ELF-1 (cell line): ENCODE measurements around the gene TACR2.

ENCODE experiments used
- DNase-seq: peaks from one replicate; pipeline ENCODE4 v3.0.0-alpha.2; 2016; ENCODE audit warnings: low read depth, low spot score

Gene TACR2

DNA sequence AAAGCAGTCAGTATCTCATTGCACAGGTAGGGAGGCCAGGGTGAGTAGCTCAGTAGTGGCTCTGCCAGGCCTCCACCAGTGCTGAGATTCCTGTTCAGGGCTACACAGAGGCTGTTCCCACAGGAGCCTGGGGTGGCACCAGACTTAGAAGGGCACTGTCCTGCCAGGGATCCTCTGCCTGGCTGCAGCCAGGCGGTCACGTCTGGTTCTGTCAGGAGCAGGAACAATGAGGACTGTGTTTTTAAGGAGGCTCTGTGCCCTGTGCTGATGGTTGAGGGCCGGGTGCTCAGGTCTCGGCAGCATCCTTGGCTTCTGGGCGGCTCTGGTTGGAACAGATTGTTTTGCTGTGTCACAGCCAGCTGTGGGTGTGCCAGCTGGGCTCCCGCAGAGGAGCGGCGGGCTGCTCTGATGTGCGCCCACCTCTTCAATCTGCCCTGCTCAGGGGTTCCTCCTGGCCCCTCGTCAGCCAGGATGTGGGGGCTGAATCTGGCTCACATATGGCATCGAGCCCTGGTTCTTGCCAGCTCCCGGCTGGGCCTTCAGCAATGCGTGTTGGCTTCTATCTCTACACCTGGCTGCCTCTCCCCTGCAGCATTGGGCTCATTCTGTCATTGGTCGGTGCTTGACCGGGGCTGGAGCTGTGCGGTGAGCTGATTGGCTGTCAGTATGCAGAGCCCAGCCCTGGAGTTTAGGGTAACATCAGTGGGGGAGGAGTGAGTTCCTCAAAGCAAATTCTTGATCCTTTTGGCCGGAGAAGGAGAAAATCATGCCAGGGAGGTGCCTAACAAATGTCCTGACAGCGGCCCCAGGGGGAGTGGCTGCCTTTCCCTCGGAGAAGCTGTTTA is 41.2 kb downstream of the TACR2 start:
- DNase-seq = peak; percentile 81

DNA sequence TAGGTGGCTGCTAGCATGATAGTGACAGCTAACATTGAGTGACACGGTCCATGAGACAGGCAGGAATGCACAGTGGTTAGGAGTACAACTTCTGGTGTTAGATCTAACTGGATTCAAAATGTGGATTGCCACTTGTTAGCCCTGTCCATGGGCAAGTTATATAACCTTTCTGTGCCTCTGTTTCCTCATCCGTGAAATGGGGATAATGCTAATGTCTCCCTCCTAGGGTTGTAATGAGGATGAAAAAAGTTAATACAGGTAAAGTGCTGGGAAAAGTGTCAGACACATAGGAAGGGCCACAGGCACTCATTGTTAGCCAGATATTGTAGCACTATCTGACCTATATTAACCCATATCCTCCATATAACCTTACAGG is 41.8 kb downstream of the TACR2 start:
- DNase-seq = no peak

DNA sequence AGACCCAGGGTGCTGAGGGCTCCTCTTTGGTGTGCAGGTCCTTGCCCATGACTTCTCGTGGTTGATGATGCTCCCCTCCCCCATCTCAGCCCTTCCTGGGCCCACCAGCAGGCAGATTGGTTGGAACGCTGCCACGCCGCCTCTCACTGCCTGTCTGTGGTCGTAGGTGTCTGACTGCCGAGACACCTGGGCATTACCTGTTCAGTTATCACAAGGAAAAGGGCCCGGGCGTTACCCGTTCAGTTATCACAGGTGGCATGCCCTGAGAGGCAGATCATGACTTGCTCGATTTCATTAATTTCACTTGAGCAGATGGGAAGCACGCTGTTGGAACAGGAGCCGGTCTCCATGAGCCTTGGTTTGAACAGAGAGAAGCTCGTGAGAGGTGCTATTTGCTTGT is 42.5 kb downstream of the TACR2 start:
- no peak for DNase-seq

DNA sequence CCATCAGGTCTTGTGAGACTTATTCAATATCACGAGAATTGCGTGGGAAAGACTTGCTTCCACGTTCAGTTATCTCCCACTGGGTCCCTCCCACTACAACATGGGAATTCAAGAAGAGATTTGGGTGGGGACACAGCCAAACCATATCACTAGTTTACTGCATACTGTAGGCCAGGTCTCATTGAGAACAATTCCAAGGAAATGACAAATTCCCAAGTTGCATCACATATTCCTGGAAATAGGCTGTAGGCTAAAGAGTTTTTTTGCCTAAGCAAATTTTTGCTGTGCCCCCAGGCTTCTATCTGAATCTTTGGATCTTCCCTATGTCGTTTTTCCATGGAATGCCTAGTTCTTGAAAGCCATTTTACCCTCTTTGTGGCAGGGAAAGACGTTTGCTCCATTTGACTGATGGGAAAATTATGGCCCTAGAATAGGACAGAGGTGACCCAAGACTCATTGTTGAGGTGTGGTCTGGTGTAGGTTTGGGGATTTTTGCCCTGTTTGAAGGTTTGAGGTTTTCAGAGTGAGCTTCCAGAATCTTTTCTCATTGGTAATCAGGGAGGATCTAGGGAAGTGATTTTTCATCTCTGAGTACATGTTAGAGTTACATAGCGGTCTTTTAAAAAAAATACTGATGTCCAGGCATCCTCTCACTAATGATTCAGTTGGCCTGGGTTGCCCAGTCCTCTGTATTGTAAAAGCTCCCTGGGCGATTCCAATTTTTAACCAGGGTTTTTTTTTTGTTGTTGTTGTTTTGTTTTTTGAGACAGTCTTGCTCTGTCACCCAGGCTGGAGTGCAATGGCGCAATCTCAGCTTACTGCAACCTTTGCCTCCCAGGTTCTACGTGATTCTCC is 44.4 kb downstream of the TACR2 start:
- DNase-seq = no peak

DNA sequence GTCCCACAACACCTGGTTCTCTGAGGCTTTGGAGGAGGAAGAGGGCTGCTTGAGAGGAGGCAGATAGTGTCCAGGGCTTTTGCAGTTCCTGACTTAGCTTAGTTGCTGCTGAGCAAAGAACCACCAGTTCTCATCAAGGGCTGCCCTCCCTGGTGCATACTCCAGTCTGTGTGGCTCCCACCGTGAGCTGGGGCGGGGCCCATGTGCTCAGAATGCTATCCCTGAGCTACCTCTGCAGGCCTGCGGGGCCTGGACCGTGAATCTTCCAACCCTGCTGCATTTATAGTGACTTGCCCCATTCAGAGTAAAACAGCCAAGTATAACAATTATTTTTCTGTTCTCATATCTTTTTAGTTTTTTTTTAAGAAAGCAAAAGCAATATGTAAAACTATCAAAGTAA is 49.2 kb downstream of the TACR2 start:
- no peak for DNase-seq

DNA sequence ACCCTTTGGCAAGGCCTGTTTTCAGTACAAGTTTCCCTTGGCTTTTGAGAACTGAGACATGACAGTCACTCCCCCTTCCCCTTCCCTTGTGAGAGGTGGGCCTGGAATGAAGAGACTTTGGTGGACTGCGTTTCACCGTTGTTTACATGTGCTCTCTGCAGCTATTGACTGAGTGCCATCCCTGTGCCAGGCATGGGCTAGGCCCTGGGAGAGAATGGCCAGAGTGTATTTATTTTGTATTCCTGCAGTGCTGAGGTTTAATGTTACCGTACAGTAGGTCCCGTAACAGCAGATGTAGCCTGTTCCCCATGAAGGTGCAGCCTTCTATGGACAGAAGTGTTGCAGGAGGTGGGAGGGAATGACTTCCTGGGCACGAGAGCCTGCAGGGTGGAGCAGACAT is 50.0 kb downstream of the TACR2 start:
- no peak for DNase-seq

DNA sequence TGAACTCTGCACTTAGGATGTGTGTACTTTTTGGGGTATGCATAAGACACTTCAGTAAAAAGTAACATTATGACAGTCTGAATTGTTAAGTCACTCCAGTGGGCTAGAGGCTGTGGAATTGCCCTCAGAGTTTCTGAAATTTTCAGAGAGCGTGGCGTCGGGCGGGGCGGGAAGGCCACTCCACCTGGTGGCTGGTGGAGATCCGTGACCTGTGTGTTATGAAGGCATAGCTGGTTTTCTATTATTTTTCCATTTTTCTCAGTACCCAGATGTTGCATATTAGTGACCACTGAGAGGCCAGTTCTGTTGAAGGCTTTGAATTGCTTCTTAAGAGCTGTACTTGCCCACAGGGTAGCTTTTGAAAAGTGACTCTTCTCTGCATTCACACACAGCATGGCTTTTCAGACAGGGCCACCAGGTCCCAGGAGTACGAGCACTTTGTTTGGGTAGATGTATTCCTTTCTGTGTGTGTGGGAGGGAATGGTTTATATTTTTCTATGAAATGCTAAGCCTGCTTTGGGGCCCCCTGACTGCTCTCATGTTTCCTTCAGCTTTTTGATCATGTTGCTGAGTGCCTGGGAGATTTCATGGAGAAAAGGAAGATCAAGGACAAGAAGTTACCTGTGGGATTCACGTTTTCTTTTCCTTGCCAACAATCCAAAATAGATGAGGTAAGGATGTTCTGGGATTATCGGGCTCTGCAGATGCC is 52.3 kb downstream of the TACR2 start:
- no peak for DNase-seq

DNA sequence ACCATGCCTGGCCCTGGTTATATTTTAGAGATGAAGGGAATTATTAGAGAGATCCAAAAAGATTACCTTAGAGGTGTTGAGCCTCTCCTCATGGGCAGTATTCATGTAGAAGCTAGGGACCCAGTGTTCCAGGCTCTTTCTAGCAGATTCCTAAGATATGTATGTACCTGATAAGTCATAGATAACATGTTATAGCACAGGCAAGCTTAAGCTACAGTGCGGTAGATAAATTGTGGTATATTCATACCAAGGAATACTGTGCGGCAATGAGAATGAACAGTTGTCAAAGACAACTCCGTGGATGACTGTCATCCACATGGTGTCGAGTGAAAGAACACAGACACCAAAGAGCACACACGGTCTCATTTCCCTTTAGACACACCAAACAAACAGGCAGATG is 53.1 kb downstream of the TACR2 start:
- DNase-seq = no peak

DNA sequence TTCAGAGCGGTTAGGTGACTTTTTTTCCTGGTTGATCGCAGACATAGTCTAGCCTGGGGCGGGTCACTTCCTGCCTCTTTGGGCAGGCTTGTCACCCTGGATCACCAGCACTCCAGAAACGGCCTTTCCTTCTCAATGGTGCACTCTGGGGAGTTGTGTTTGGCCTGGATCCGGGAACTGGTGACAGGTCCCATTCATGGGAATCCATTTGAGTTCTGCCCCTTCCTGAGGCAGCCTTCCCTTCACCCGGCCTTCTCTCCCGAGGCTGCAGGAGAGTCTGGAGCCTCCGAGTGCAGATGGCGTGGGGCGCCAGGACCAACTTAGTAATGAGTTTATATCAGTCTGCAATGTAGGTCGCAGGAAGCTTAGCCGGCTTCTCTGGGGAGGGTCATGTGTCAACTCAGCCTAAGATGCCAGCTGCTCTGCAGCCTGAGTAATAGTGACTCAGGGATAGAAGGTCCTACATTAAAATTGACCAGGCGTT is 54.2 kb downstream of the TACR2 start:
- no peak for DNase-seq

DNA sequence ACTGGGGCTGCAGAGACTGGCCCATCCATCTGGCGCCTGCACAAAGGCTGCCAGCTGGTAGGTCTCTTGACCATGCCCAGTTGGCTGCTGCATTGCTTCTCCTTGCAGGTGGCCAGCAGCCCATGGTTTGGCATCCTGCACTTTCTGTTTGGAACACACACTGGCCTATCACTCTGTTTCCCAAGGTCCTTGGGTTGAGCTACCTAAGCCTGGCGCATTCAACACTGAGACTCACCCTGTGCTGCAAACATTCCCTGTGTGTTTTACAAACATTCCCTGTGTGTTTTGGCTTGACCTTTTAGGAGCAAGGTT is 55.5 kb downstream of the TACR2 start:
- no peak for DNase-seq

DNA sequence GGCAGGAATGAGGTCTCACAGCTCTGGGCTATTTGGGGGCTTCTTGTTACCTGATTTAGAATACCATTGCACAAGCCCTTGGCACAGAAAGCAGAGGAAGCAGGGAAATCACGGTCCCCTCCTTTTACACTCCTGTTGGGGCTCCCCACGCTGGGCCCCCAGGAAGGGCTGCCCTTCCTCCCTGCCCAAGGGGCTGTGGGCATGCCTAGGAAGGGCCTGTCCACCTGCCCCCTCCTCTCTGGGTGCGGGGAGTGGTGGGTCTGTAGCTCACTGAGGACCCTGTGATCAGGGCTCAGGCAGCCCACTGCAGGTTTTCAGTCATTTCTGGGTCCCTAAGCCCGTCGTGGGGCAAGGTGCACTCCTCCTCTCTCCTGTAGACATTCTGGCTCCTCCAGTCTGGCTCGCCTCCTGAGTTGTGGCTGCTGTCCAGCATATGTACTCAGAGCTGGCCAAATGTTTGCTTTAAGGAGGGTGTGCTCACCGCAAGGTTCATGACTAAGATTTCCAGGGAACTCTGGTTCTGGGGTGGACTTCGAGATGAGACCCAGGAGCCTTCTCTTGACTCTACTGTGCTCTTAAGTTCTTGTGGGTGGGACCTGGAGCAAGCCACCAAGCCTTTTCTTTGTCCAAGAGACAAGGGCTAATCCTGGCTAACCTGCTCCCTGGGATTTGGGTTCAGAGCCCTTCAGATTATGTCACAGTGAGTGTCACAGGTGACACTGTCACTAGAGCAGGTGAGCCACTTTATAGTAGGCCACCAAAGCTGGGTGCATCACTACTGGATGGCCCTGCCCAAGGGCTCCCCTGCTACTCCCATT is 56.0 kb downstream of the TACR2 start:
- DNase-seq = no peak

DNA sequence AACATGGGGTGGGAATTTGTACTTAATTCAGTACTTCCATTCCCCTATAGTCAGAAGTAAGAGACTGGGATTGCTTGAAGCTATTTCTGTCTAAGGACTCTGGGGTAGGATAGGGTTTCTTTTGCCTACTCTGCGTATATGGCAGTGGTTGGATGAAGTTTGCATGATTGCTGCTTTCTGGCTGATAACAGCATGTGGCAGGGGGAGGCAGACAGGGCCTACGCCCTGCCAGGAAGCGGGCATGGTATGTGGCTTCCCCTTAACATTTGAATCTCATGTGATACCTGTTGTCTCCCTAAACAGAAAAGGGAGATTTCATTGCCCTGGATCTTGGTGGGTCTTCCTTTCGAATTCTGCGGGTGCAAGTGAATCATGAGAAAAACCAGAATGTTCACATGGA is 57.1 kb downstream of the TACR2 start:
- no peak for DNase-seq

DNA sequence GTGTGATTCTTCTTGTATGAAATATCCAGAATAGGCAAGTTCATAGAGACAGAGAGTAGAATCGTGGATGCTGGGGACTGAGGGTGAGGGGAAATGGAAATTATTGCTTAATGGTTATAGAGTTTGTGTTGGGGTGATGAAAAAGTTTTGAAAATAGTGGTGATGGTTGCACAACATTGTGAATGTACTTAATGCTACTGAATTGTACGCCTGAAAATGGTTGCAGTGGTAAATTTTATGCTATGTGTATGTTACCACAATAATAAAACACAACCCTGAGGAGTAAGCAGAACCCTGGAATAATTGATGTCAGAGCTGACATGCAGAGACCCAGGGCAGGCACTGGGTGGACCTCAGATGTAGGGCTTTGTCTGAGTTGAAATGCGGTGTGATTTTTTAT is 57.6 kb downstream of the TACR2 start:
- DNase-seq = no peak

DNA sequence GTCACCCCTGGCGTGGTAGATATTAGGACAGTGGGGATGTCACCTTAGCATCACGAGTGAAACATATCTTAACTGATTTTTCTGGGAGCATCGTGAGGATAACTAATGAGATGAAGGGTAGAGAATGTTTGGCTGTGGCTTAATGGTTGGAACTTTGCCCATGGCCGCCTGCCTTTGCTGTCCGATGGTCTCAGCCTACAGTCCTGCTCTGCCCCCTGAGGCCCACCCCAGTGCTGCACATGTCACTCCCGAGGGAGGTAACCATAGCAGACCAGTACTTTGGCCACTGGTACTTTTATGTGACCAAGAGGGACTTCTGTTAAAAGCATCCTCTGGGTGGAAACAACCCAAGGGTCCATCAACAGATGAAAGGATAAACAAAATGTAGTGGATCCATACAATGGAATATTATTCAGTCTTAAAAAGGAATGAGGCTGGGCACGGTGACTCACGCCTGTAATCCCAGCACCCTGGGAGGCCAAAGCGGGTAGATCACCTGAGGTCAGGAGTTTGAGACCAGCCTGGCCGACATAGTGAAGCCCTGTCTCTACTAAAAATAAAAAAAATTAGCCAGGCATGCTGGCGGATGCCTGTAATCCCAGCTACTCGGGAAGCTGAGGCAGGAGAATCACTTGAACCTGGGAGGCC is 58.4 kb downstream of the TACR2 start:
- no peak for DNase-seq

DNA sequence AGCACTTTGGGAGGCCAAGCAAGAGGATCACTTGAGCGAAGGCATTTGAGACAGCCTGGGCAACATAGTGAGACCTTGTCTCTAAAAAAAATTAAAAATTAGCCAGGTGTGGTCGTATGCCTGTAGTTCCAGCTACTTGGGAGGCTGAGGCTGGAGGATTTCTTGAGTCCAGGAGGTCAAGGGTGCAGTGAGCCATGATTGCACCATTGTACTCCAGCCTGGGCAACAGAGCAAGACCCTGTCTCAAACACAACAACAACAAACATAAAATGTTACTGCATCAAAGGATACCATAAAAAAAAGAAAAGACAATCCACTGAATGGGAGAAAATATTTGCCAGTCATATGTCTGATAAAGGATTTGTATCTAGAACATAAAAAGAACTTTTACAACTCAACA is 60.5 kb downstream of the TACR2 start:
- DNase-seq = no peak

DNA sequence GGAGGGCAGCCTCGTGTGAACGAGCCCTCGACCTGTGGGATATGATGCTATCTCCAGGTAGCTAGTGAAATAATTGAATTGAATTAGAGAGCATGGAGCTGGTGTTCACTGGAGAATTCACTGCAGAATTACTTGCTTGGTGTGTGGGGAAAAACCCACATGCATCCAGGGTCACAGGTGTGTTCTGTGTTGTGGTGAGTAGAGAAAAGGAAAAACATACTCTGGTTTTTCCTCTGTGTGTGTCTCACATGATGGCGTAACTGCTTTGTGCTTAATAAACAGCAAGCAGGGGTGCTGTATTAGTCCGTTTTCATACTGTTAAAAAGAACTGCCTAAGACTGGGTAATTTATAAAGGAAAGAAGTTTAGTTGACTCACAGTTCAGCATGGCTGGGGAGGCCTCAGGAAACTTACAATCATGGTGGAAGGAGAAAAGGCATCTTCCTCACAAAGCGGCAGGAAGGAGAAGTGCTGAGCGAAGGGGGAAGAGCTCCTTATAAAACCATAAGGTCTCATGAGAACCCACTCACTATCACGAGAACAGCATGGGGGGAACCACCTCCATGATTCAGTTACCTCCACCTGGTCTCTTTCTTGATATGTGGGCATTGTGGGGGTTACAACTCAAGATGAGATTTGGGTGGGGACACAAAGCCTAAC is 62.6 kb downstream of the TACR2 start:
- no peak for DNase-seq
